ENCODE measurements around the gene IGF2R.

The IGF2R gene

GRCh38 chr6:159979136-159979874 lies 10.4 kb downstream of the IGF2R start:
- peak; percentile 33; the same call in 1 of the 2 replicates for TF ChIP-seq TCF12 (IDR thresholded peaks at IDR 0.05; ENCODE audit: low read depth)
- no peak for TF ChIP-seq REST (IDR thresholded peaks at IDR 0.05; ENCODE audit: low read depth)
- TF ChIP-seq MAX (IDR thresholded peaks at IDR 0.05): peak; percentile 95
- no peak for TF ChIP-seq CREB1 (IDR thresholded peaks at IDR 0.05; ENCODE audit: low read depth)
- TF ChIP-seq YY1 (IDR thresholded peaks at IDR 0.05; ENCODE audit: low read depth): no peak
- TF ChIP-seq ZBTB7A (IDR thresholded peaks at IDR 0.05; ENCODE audit: low read depth): no peak
- no peak for TF ChIP-seq RAD21 (IDR thresholded peaks at IDR 0.05; ENCODE audit: low read depth)
- TF ChIP-seq CEBPB (IDR thresholded peaks at IDR 0.05): no peak
- TF ChIP-seq FOXM1 (IDR thresholded peaks at IDR 0.05; ENCODE audit: borderline replicate concordance, low read depth): no peak
- TF ChIP-seq EP300 (IDR thresholded peaks at IDR 0.05; ENCODE audit: borderline replicate concordance): no peak
- 0 out of 2 replicates have a peak, but pooled peaks have one; percentile 8 for TF ChIP-seq USF1 (IDR thresholded peaks at IDR 0.05)
- no peak; the same call in 1 of the 2 replicates for TF ChIP-seq TEAD4 (IDR thresholded peaks at IDR 0.05)
- TF ChIP-seq NFIC (IDR thresholded peaks at IDR 0.05): no peak
- TF ChIP-seq EGR1 (IDR thresholded peaks at IDR 0.05): no peak
- 0 out of 2 replicates have a peak, but pooled peaks have one; percentile 14 for TF ChIP-seq TAF1 (IDR thresholded peaks at IDR 0.05; ENCODE audit: low read depth)

GRCh38 chr6:159980474-159980873 lies 11.6 kb downstream of the IGF2R start:
- TF ChIP-seq FOXM1 (IDR thresholded peaks at IDR 0.05; ENCODE audit: borderline replicate concordance, low read depth) (no peak), RAD21 (IDR thresholded peaks at IDR 0.05; ENCODE audit: low read depth) (no peak), TAF1 (IDR thresholded peaks at IDR 0.05; ENCODE audit: low read depth) (no peak), NFIC (IDR thresholded peaks at IDR 0.05) (no peak), EGR1 (IDR thresholded peaks at IDR 0.05) (no peak), MAX (IDR thresholded peaks at IDR 0.05) (no peak), CREB1 (IDR thresholded peaks at IDR 0.05; ENCODE audit: low read depth) (no peak), CEBPB (IDR thresholded peaks at IDR 0.05) (no peak), EP300 (IDR thresholded peaks at IDR 0.05; ENCODE audit: borderline replicate concordance) (no peak), TCF12 (IDR thresholded peaks at IDR 0.05; ENCODE audit: low read depth) (no peak), USF1 (IDR thresholded peaks at IDR 0.05) (no peak), YY1 (IDR thresholded peaks at IDR 0.05; ENCODE audit: low read depth) (no peak), TEAD4 (IDR thresholded peaks at IDR 0.05) (no peak)

GRCh38 chr6:159981071-159981402 lies 12.2 kb downstream of the IGF2R start:
- TF ChIP-seq ZBTB7A (IDR thresholded peaks at IDR 0.05; ENCODE audit: low read depth) (no peak), FOXM1 (IDR thresholded peaks at IDR 0.05; ENCODE audit: borderline replicate concordance, low read depth) (no peak), REST (IDR thresholded peaks at IDR 0.05; ENCODE audit: low read depth) (no peak), NFIC (IDR thresholded peaks at IDR 0.05) (no peak), CREB1 (IDR thresholded peaks at IDR 0.05; ENCODE audit: low read depth) (no peak), TAF1 (IDR thresholded peaks at IDR 0.05; ENCODE audit: low read depth) (no peak)

- TF ChIP-seq FOXM1 (IDR thresholded peaks at IDR 0.05; ENCODE audit: borderline replicate concordance, low read depth) (no peak), YY1 (IDR thresholded peaks at IDR 0.05; ENCODE audit: low read depth) (no peak), USF1 (IDR thresholded peaks at IDR 0.05) (no peak), CREB1 (IDR thresholded peaks at IDR 0.05; ENCODE audit: low read depth) (no peak), NFIC (IDR thresholded peaks at IDR 0.05) (no peak), EGR1 (IDR thresholded peaks at IDR 0.05) (no peak), REST (IDR thresholded peaks at IDR 0.05; ENCODE audit: low read depth) (no peak), MAX (IDR thresholded peaks at IDR 0.05) (no peak), TEAD4 (IDR thresholded peaks at IDR 0.05) (no peak), CEBPB (IDR thresholded peaks at IDR 0.05) (no peak), EP300 (IDR thresholded peaks at IDR 0.05; ENCODE audit: borderline replicate concordance) (no peak), RAD21 (IDR thresholded peaks at IDR 0.05; ENCODE audit: low read depth) (no peak), TAF1 (IDR thresholded peaks at IDR 0.05; ENCODE audit: low read depth) (no peak), ZBTB7A (IDR thresholded peaks at IDR 0.05; ENCODE audit: low read depth) (no peak), TCF12 (IDR thresholded peaks at IDR 0.05; ENCODE audit: low read depth) (no peak)
Observed at GRCh38 chr6:159981403-159982245, 12.7 kb downstream of the IGF2R start.

Measured in Ishikawa (cell line).